Ascending aorta (tissue), 2 donors: ENCODE measurements around the gene SLC4A3. TPM values are rescaled to one million over a fixed set of nuclear protein-coding genes. Genes with fewer than 3 reads are reported as not detected.

Experiments
- DNase-seq, 2 donors: peaks; one replicate each; pipeline ENCODE4 v3.0.0-alpha.2; 2019; ENCODE audit warnings: low spot score in 2 of 2
- H3K27ac ChIP-seq, 2 donors: fragments of 200-600 bp; sonication (generic); one replicate each; pipeline ENCODE4 v1.5.1; 2016 to 2017; ENCODE audit warnings: mild to moderate bottlenecking in 1 of 2
- H3K27me3 ChIP-seq: fragments of 200-600 bp; sonication (generic); one replicate; pipeline ENCODE4 v1.5.1; 2017
- H3K36me3 ChIP-seq, 2 donors: fragments of 200-600 bp; sonication (generic); one replicate each; pipeline ENCODE4 v1.5.1; 2016
- H3K4me1 ChIP-seq, 2 donors: fragments of 200-600 bp; sonication (generic); one replicate each; pipeline ENCODE4 v1.5.1; 2016 to 2017; ENCODE audit warnings: mild to moderate bottlenecking in 1 of 2
- H3K4me3 ChIP-seq, 2 donors: fragments of 200-600 bp; sonication (generic); one replicate each; pipeline ENCODE4 v1.5.1; 2016 to 2017; ENCODE audit warnings: mild to moderate bottlenecking in 1 of 2
- H3K9me3 ChIP-seq, 2 donors: fragments of 200-600 bp; sonication (generic); one replicate each; pipeline ENCODE4 v1.5.1; 2016
- intact Hi-C: fragments of 100-400 bp; cut with DNase I; formaldehyde crosslinking; loops from one replicate; pipeline ENCODE4 v1.15.1; 2023
- total RNA-seq: library from RNA; depleted of rRNA; stranded (reverse); fragments of >200 nt; gene quantifications from one replicate; pipeline ENCODE4 v1.1.0, GENCODE V29; 2016
- TF ChIP-seq, protein P1 (sequence below), 3 experiments: fragments of 200-600 bp in 2 of 3; fragments of 450-650 bp in 1 of 3; sonication (generic) in 2 of 3; IDR thresholded peaks; one replicate each; pipeline ENCODE4 v1.5.1; 2016 to 2019; ENCODE audit warnings: antibody characterized with exemption in 3 of 3, mild to moderate bottlenecking in 1 of 3, moderate library complexity in 1 of 3

SLC4A3 gene
- total RNA-seq, 1 donor from 2014 or later, result 1.8 TPM

DNA sequence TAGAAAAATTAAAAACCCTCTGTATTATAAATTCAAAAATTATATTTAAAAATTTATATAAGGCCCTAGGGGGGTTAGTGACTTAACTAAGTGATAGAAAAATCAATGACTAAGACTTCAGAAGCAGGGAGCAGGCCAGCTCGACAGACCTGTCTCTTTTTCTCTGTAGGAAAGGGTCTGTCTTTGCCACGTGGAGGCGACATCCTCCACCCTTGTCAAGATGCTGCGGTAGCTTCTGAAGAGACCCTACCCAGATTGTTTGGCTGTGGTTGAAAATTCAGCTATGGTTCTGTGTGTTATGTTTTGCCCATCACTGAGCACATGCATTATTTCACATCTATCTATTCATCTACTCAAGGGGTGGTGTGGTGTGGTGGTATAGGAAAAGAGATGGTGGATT lies 8.2 kb upstream of the SLC4A3 start:
- no peak for DNase-seq
- Histone ChIP-seq H3K4me3 (no peak overlapping the region), H3K4me1 (no peaks in the 10 kb centered on the region), H3K27me3 (no peaks in the 10 kb centered on the region), H3K27ac (no peak overlapping the region), H3K9me3 (no peaks in the 10 kb centered on the region), H3K36me3 (peaks cover 21 to 22% of the 10 kb centered on the region in 2 donors)
- intact Hi-C loops, result no loop called here
- TF ChIP-seq, protein P1, sequence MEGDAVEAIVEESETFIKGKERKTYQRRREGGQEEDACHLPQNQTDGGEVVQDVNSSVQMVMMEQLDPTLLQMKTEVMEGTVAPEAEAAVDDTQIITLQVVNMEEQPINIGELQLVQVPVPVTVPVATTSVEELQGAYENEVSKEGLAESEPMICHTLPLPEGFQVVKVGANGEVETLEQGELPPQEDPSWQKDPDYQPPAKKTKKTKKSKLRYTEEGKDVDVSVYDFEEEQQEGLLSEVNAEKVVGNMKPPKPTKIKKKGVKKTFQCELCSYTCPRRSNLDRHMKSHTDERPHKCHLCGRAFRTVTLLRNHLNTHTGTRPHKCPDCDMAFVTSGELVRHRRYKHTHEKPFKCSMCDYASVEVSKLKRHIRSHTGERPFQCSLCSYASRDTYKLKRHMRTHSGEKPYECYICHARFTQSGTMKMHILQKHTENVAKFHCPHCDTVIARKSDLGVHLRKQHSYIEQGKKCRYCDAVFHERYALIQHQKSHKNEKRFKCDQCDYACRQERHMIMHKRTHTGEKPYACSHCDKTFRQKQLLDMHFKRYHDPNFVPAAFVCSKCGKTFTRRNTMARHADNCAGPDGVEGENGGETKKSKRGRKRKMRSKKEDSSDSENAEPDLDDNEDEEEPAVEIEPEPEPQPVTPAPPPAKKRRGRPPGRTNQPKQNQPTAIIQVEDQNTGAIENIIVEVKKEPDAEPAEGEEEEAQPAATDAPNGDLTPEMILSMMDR (IDR thresholded peaks at IDR 0.05), result no peak

DNA sequence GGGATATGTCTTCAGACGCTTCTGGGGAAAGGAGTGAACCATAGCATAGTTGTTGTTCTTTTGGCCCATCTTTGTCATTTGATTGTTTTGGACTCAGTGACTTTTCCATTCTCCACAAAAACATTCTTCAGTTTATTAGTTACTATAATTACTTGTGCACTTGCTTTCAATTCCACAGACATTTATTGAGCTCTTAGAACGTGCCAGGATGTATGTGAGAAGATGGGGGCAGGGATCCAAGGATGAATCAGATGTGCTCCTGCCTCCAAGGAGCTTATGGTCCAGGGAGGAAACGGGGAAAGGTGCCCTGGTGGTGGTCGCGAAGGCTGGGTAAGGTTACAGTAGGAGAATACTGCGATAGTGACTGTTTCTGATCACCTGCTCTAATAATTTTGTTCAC lies 6.9 kb upstream of the SLC4A3 start:
- Histone ChIP-seq H3K4me1 (no peaks in the 10 kb centered on the region), H3K27ac (no peak overlapping the region), H3K4me3 (no peak overlapping the region), H3K27me3 (no peaks in the 10 kb centered on the region), H3K9me3 (no peaks in the 10 kb centered on the region), H3K36me3 (peaks cover 9% of the 10 kb centered on the region in 2 donors)
- no peak for DNase-seq
- TF ChIP-seq, protein P1 (IDR thresholded peaks at IDR 0.05), result no peak
- intact Hi-C loops, result no loop called here

DNA sequence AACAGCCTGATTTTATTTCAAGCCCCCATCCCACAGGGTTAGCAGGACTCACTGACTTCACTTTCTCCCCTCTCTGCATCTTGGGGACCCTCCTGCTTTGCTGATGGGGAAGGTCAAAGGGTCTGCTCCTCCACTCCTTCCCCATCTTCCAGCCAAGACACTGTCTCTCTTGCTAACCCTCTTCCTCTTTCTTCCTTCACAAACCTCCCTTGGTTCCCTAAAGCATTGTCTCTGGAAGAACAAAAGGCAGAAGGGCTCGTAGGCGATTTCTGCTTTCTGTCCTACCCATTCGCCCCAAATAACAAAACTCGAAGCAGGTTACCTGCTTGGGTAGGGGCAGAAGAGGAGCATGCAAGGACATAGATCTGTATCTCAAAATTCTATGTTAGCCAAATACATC lies 5.5 kb upstream of the SLC4A3 start:
- H3K27me3 ChIP-seq, result no peaks in the 10 kb centered on the region
- no peak overlapping the region for H3K4me3 ChIP-seq
- TF ChIP-seq, protein P1 (IDR thresholded peaks at IDR 0.05), result no peak
- H3K27ac ChIP-seq, result no peak overlapping the region
- no peak for DNase-seq
- H3K36me3 ChIP-seq, result no peaks in the 10 kb centered on the region
- intact Hi-C loops, result no loop called here
- H3K9me3 ChIP-seq, result no peaks in the 10 kb centered on the region
- H3K4me1 ChIP-seq, result no peaks in the 10 kb centered on the region

DNA sequence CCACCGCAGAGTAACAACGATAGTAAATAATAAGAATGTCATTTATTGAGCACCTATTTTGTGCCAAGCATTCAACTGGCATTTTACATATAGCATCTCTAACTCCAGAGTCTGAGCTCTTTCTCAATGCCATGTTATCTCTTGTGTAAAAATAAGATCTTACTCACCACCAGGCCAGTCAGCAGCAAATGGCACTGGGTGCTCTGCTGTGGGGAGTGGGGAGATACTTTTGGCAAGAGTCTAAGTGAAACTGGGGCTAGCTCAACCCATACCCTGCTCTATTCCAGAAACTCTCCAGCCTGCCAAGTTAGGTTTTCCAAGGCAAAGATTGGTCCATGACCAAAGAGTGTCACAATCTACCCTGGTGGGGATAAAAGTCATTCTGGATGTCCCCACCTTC lies 5.0 kb upstream of the SLC4A3 start:
- intact Hi-C loops, result no loop called here
- no peaks in the 10 kb centered on the region for H3K9me3 ChIP-seq
- H3K4me1 ChIP-seq, result no peaks in the 10 kb centered on the region

DNA sequence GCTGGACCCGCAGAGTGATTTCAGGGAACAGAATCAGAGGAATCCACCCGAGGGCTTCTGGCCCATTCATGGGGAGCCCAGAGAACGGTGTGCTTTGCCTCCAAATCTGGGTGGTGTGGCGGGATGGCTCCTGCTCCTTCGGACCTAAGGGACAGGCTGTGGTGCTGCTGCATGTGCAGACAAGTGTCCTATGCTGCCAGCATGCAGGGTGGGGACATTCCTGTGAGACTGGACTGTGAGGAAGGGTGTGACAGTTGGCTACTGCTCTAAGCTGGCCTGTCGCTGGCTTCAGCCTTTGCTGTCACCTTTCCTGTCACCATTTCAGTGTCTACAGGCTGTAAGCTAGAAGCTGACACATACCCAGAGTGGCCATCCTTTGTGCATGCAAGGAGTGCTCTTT lies 2.9 kb upstream of the SLC4A3 start:
- TF ChIP-seq, protein P1 (IDR thresholded peaks at IDR 0.05), result no peak
- Histone ChIP-seq H3K4me3 (no peak overlapping the region), H3K27ac (no peak overlapping the region), H3K27me3 (no peaks in the 10 kb centered on the region), H3K36me3 (no peaks in the 10 kb centered on the region), H3K9me3 (no peaks in the 10 kb centered on the region), H3K4me1 (peaks cover 0 to 3% of the 10 kb centered on the region in 2 donors)
- no peak for DNase-seq
- intact Hi-C loops, result no loop called here

More for the DNA sequence above, 5.0 kb upstream of the SLC4A3 start:
- Histone ChIP-seq H3K27me3 (no peaks in the 10 kb centered on the region), H3K4me3 (no peak overlapping the region), H3K27ac (no peak overlapping the region), H3K36me3 (no peaks in the 10 kb centered on the region)
- TF ChIP-seq, protein P1 (IDR thresholded peaks at IDR 0.05), result no peak
- DNase-seq, result no peak

DNA sequence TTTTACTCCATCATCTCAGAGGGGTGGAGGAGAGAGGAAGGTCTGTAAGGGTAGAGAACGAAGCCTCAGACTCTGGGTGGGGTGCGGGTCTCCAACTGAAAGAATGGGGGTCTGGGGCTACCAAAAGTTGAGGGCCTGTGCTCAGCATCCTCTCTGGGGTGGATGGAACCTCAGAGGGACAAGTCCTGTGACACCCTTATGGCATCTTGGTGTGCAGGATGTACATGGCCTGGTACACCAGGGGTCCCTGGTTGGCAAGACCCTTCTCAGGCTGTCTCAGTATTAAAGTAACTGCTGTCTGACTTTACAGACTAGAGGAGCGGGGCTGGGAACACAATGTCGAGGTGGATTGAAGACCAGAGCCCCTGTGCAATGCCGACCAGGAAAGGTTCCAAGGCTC lies 2.3 kb upstream of the SLC4A3 start:
- intact Hi-C loops, result no loop called here
- TF ChIP-seq, protein P1 (IDR thresholded peaks at IDR 0.05), result no peak

More for the DNA sequence above, 2.3 kb upstream of the SLC4A3 start:
- H3K9me3 ChIP-seq, result no peaks in the 10 kb centered on the region
- H3K27me3 ChIP-seq, result no peaks in the 10 kb centered on the region
- no peak for DNase-seq
- H3K4me1 ChIP-seq, result peaks cover 0 to 3% of the 10 kb centered on the region in 2 donors
- H3K4me3 ChIP-seq, result no peak overlapping the region
- no peak overlapping the region for H3K27ac ChIP-seq
- no peaks in the 10 kb centered on the region for H3K36me3 ChIP-seq
